HG03432 (cell line): Measurements from ENCODE around the gene CNTNAP4.
A peak's percentile ranks its signal among the peaks of the same experiment; 100 is the strongest.

Source experiments
- ATAC-seq: cut with Tn5 transposase; IDR thresholded peaks from one replicate; pipeline ENCODE4 v1.9.1; 2021; ENCODE audit warnings: mild to moderate bottlenecking, moderate library complexity; ENCODE audit not compliant: unreplicated experiment

CNTNAP4 gene

GRCh38 chr16:76303637-76304314 is 26.6 kb downstream of the CNTNAP4 start:
- peak; percentile 67 for ATAC-seq

GRCh38 chr16:76309639-76310335 is 32.6 kb downstream of the CNTNAP4 start:
- ATAC-seq, result no peak

GRCh38 chr16:76311260-76311659 is 34.1 kb downstream of the CNTNAP4 start:
- ATAC-seq, result no peak

GRCh38 chr16:76318565-76318964 is 41.4 kb downstream of the CNTNAP4 start:
- ATAC-seq, result no peak

- no peak for ATAC-seq
Observed at GRCh38 chr16:76329106-76329505, 51.9 kb downstream of the CNTNAP4 start.

- no peak for ATAC-seq
Observed at GRCh38 chr16:76335180-76335974, 58.2 kb downstream of the CNTNAP4 start.

GRCh38 chr16:76336112-76336511 is 58.9 kb downstream of the CNTNAP4 start:
- ATAC-seq, result no peak

- no peak for ATAC-seq
Observed at GRCh38 chr16:76338472-76338871, 61.3 kb downstream of the CNTNAP4 start.

- no peak for ATAC-seq
Observed at GRCh38 chr16:76343769-76344168, 66.6 kb downstream of the CNTNAP4 start.

- no peak for ATAC-seq
Observed at GRCh38 chr16:76345163-76345661, 68.0 kb downstream of the CNTNAP4 start.

- no peak for ATAC-seq
Observed at GRCh38 chr16:76346210-76346609, 69.0 kb downstream of the CNTNAP4 start.

GRCh38 chr16:76351441-76351840 is 74.2 kb downstream of the CNTNAP4 start:
- no peak for ATAC-seq

GRCh38 chr16:76360404-76360803 is 83.2 kb downstream of the CNTNAP4 start:
- ATAC-seq, result no peak

GRCh38 chr16:76370344-76370743 is 93.1 kb downstream of the CNTNAP4 start:
- ATAC-seq, result no peak

- no peak for ATAC-seq
Observed at GRCh38 chr16:76371441-76371840, 94.2 kb downstream of the CNTNAP4 start.

GRCh38 chr16:76373998-76374397 is 96.8 kb downstream of the CNTNAP4 start:
- ATAC-seq, result no peak

GRCh38 chr16:76376988-76377387 is 99.8 kb downstream of the CNTNAP4 start:
- no peak for ATAC-seq

GRCh38 chr16:76378020-76378419 is 100.8 kb downstream of the CNTNAP4 start:
- no peak for ATAC-seq

GRCh38 chr16:76381096-76381495 is 103.9 kb downstream of the CNTNAP4 start:
- no peak for ATAC-seq

- no peak for ATAC-seq
Observed at GRCh38 chr16:76385601-76386230, 108.5 kb downstream of the CNTNAP4 start.

GRCh38 chr16:76386784-76387183 is 109.6 kb downstream of the CNTNAP4 start:
- no peak for ATAC-seq
